Right lobe of liver (tissue), 6 donors: ENCODE results near the gene MCM10. TPM values are rescaled to one million over a fixed set of nuclear protein-coding genes. Genes with fewer than 3 reads are reported as not detected.

Experiments
- ATAC-seq, 4 donors: fragments of 200-7000 bp; cut with Tn5 transposase; one replicate each; pipeline ENCODE4 v1.9.1; 2020; ENCODE audit warnings: mild to moderate bottlenecking in 4 of 4, moderate library complexity in 4 of 4
- DNase-seq, 3 donors: peaks; one replicate each; pipeline ENCODE4 v3.0.0-alpha.2; 2020
- H3K27ac ChIP-seq, 3 donors: fragments of 200-600 bp; one replicate each; pipeline ENCODE4 v1.8.0; 2022
- H3K27me3 ChIP-seq, 2 donors: fragments of 200-600 bp; one replicate each; pipeline ENCODE4 v1.8.0; 2022
- H3K36me3 ChIP-seq, 4 donors: fragments of 200-600 bp; sonication (generic) in 1 of 4; one replicate each; pipeline versions ENCODE4 v1.5.1 to v1.8.0; 2017 to 2022; ENCODE audit warnings: control low read depth in 1 of 4
- H3K4me1 ChIP-seq, 4 donors: fragments of 200-600 bp; sonication (generic) in 1 of 4; one replicate each; pipeline versions ENCODE4 v1.5.1 to v1.8.0; 2017 to 2022; ENCODE audit warnings: control low read depth in 1 of 4
- H3K4me3 ChIP-seq, 3 donors: fragments of 200-600 bp; one replicate each; pipeline ENCODE4 v1.8.0; 2022
- H3K9me3 ChIP-seq, 4 donors: fragments of 200-600 bp; sonication (generic) in 1 of 4; one replicate each; pipeline versions ENCODE4 v1.5.1 to v1.8.0; 2017 to 2022; ENCODE audit warnings: control low read depth in 1 of 4
- POLR2A ChIP-seq: fragments of 450-650 bp; IDR thresholded peaks from one replicate; pipeline ENCODE4 v1.6.1; 2017; ENCODE audit warnings: antibody characterized with exemption, mild to moderate bottlenecking
- WGBS: methylation state at CpG from one replicate; pipeline ENCODE4 v1.1.6; 2018; ENCODE audit warnings: low coverage, low lambda C conversion rate; ENCODE audit not compliant: insufficient coverage; ENCODE audit errors: missing lambda C conversion rate; 5-methylcytosine and 5-hydroxymethylcytosine counted together
- intact Hi-C, 2 donors: fragments of 100-400 bp; cut with DNase I; formaldehyde crosslinking; loops; one replicate each; pipeline versions ENCODE4 v1.11.2 to v1.14.1; 2022
- long read RNA-seq: library from polyadenylated mRNA; unstranded; transcript quantifications from one replicate; pipeline ENCODE4 v2.0.0, GENCODE V29; 2019
- total RNA-seq, 6 experiments: library from RNA; depleted of rRNA in 2 of 6; stranded (reverse); fragments of >200 nt in 2 of 6; fragmentation: NEBNext Ultra II Directional in 3 of 6; extraction: Animal tissue kit (Norgen Biotek cat#: 25700) in 3 of 6; gene quantifications; one replicate each; pipeline versions ENCODE4 v1.1.0 to v1.2.4, GENCODE V29; 2016 to 2023
- TF ChIP-seq, protein P1 (sequence below), 4 donors: fragments of 200-600 bp in 3 of 4; fragments of 450-650 bp in 1 of 4; IDR thresholded peaks; one replicate each; pipeline versions ENCODE4 v1.5.1 to v1.8.0; 2016 to 2022; ENCODE audit warnings: antibody characterized with exemption in 4 of 4, mild to moderate bottlenecking in 2 of 4
- donor health status: DM: no; HTN: yes; CAD: no.
- donor health status: DM: no; HTN: no; CAD: no.
- donor health status: DM: no; HTN: no; CAD: no.
- donor health status: DM: no; HTN: yes; CAD: no.
- donor health status: DM: no; HTN: yes; CAD: no.

The MCM10 gene
- 1 to 10 TPM in 2 of 6 experiments, under 1 TPM in 3, not detected in 1; 0.05 to 6.4 (median 0.64) TPM for total RNA-seq
- long read RNA-seq: 0 reads

GRCh38 chr10:13160934-13161856 lies at the start of gene MCM10:
Gene MCM10 (plus strand): TSS chr10:13161558. CDS start chr10:13164203, 2,645 bp downstream.
- intact Hi-C loops: no loop called here
- DNase-seq (peak; percentile 97 to 99 (median 98)), ATAC-seq (peak; percentile 99 to 100 (median 100))
- TF ChIP-seq, protein P1, sequence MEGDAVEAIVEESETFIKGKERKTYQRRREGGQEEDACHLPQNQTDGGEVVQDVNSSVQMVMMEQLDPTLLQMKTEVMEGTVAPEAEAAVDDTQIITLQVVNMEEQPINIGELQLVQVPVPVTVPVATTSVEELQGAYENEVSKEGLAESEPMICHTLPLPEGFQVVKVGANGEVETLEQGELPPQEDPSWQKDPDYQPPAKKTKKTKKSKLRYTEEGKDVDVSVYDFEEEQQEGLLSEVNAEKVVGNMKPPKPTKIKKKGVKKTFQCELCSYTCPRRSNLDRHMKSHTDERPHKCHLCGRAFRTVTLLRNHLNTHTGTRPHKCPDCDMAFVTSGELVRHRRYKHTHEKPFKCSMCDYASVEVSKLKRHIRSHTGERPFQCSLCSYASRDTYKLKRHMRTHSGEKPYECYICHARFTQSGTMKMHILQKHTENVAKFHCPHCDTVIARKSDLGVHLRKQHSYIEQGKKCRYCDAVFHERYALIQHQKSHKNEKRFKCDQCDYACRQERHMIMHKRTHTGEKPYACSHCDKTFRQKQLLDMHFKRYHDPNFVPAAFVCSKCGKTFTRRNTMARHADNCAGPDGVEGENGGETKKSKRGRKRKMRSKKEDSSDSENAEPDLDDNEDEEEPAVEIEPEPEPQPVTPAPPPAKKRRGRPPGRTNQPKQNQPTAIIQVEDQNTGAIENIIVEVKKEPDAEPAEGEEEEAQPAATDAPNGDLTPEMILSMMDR (IDR thresholded peaks at IDR 0.05): peak; percentile 86 to 92 (median 87)
- TF ChIP-seq POLR2A: no peak
- H3K4me1 ChIP-seq: peaks cover 0 to 8% (median 0%) of the 10 kb centered on the region in 4 donors
- no peaks in the 10 kb centered on the region for H3K27me3 ChIP-seq
- no peaks in the 10 kb centered on the region for H3K9me3 ChIP-seq
- no peaks in the 10 kb centered on the region for H3K36me3 ChIP-seq
- H3K4me3 ChIP-seq: peak within 1 kb of the TSS; percentile 32 to 49 (median 38)
- H3K27ac ChIP-seq: no peak within 1 kb of the TSS
- WGBS: 0% methylated on average over 11 of the region's 56 CpGs

GRCh38 chr10:13113544-13113943 lies 47.8 kb upstream of the MCM10 start:
- Histone ChIP-seq H3K36me3 (peaks cover 0 to 56% (median 20%) of the 10 kb centered on the region in 4 donors), H3K4me1 (peaks cover 0 to 7% (median 5%) of the 10 kb centered on the region in 4 donors), H3K27me3 (no peaks in the 10 kb centered on the region), H3K4me3 (no peak overlapping the region), H3K9me3 (no peaks in the 10 kb centered on the region), H3K27ac (no peak overlapping the region)
- TF ChIP-seq, protein P1 (IDR thresholded peaks at IDR 0.05): no peak
- no peak for TF ChIP-seq POLR2A
- intact Hi-C loops: no loop called here
- 84% methylated on average over 5 of the region's 6 CpGs for WGBS
- ATAC-seq (no peak), DNase-seq (no peak)

GRCh38 chr10:13115832-13116803 lies 45.2 kb upstream of the MCM10 start:
- ATAC-seq (peak; percentile 85 to 92 (median 89)), DNase-seq (peak in 1 of 3 donors; percentile 33)
- no peak for TF ChIP-seq POLR2A
- TF ChIP-seq, protein P1 (IDR thresholded peaks at IDR 0.05): no peak
- Histone ChIP-seq H3K27ac (peak overlapping the region; percentile 25 to 80 (median 54)), H3K27me3 (no peaks in the 10 kb centered on the region), H3K9me3 (no peaks in the 10 kb centered on the region), H3K4me1 (peaks cover 0 to 7% (median 5%) of the 10 kb centered on the region in 4 donors), H3K4me3 (peak overlapping the region; percentile 2 to 38 (median 36)), H3K36me3 (peaks cover 0 to 50% (median 26%) of the 10 kb centered on the region in 4 donors)
- WGBS: 11% methylated on average over 12 of the region's 12 CpGs
- intact Hi-C loops: no loop called here
